ENCODE results near the gene SLF1. TPM values are rescaled to one million over a fixed set of nuclear protein-coding genes. Genes with fewer than 3 reads are reported as not detected.

Gene SLF1
- total and polyA plus RNA-seq, 2 experiments from 2014 or later: 36.3 to 43.8 TPM

GRCh38 chr5:94627191-94627590 lies 8.7 kb downstream of the SLF1 start:
- Histone ChIP-seq H3K36me3 (ENCODE audit: insufficient read depth) (no peaks in the 10 kb centered on the region), H3F3A (replicated peaks; ENCODE audit: low read depth) (no peaks in the 10 kb centered on the region), H3K27me3 (ENCODE audit: insufficient read depth) (no peaks in the 10 kb centered on the region), H3K79me2 (replicated peaks; ENCODE audit: insufficient read depth) (peaks cover 51% of the 10 kb centered on the region), H3K27ac (ENCODE audit: low read depth) (no peak overlapping the region), H4K20me1 (replicated peaks; ENCODE audit: insufficient read depth) (0 out of 2 replicates have a peak, but pooled peaks cover 11% of the 10 kb centered on the region), H3K4me1 (ENCODE audit: insufficient read depth) (0 out of 2 replicates have a peak, but pooled peaks cover 2% of the 10 kb centered on the region), H3K4me2 (no peak overlapping the region), H3K9me2 (ENCODE audit: insufficient read depth) (no peaks in the 10 kb centered on the region), H2AFZ (no peak overlapping the region), H3K4me3 (no peak overlapping the region)
- Mint-ChIP-seq H3K27ac (no peak overlapping the region), H3K9me3 (no peaks in the 10 kb centered on the region), H3K4me1 (no peaks in the 10 kb centered on the region; the same call in 2 of the 3 replicates), H3K4me3 (no peak overlapping the region), H3K27me3 (ENCODE audit: insufficient read depth, low read depth, poor library complexity) (no peaks in the 10 kb centered on the region), H3K36me3 (ENCODE audit: low read depth) (peaks cover 20% of the 10 kb centered on the region; the same call in 2 of the 3 replicates)
- DNase-seq (ENCODE audit: low spot score) (no peak), ATAC-seq (no peak)
- TF ChIP-seq POLR2AphosphoS5 (IDR thresholded peaks at IDR 0.05; ENCODE audit: low read depth): no peak
- no peak for TF ChIP-seq CTCF (conservative IDR thresholded peaks at IDR 0.05; ENCODE audit: low read depth in 2 of 2)
- no peak for TF ChIP-seq CREB1 (CRISPR knock-in tag; IDR thresholded peaks at IDR 0.05; ENCODE audit: low read depth)

GRCh38 chr5:94632024-94632423 lies 13.6 kb downstream of the SLF1 start:
- no peak for TF ChIP-seq REST (IDR thresholded peaks at IDR 0.05; ENCODE audit: unreplicated experiment)
- DNase-seq (ENCODE audit: low spot score): no peak
- Histone ChIP-seq H2AFZ (no peak overlapping the region), H3K9me2 (ENCODE audit: insufficient read depth) (no peaks in the 10 kb centered on the region), H3K27ac (ENCODE audit: low read depth) (no peak overlapping the region), H3K4me2 (no peak overlapping the region), H3K4me1 (ENCODE audit: insufficient read depth) (no peaks in the 10 kb centered on the region), H3F3A (replicated peaks; ENCODE audit: low read depth) (no peaks in the 10 kb centered on the region), H3K4me3 (no peak overlapping the region), H3K36me3 (ENCODE audit: insufficient read depth) (no peaks in the 10 kb centered on the region), H3K27me3 (ENCODE audit: insufficient read depth) (no peaks in the 10 kb centered on the region), H4K20me1 (replicated peaks; ENCODE audit: insufficient read depth) (no peaks in the 10 kb centered on the region), H3K79me2 (replicated peaks; ENCODE audit: insufficient read depth) (peaks cover 40% of the 10 kb centered on the region)
- no peak for ATAC-seq
- Mint-ChIP-seq H3K9me3 (no peaks in the 10 kb centered on the region), H3K27me3 (ENCODE audit: insufficient read depth, low read depth, poor library complexity) (no peaks in the 10 kb centered on the region), H3K36me3 (ENCODE audit: low read depth) (peaks cover 26% of the 10 kb centered on the region), H3K4me3 (no peak overlapping the region), H3K4me1 (no peaks in the 10 kb centered on the region), H3K27ac (no peak overlapping the region)

GRCh38 chr5:94640176-94640575 lies 21.7 kb downstream of the SLF1 start:
- ATAC-seq: no peak

More at GRCh38 chr5:94640176-94640575, 21.7 kb downstream of the SLF1 start:
- Mint-ChIP-seq H3K36me3 (ENCODE audit: low read depth) (peaks cover 56% of the 10 kb centered on the region), H3K27ac (no peak overlapping the region), H3K27me3 (ENCODE audit: insufficient read depth, low read depth, poor library complexity) (peaks cover 2% of the 10 kb centered on the region), H3K4me1 (no peaks in the 10 kb centered on the region), H3K9me3 (peaks cover 23% of the 10 kb centered on the region), H3K4me3 (no peak overlapping the region)
- TF ChIP-seq JUNB (IDR thresholded peaks at IDR 0.05; ENCODE audit: unreplicated experiment) (no peak), ETS1 (IDR thresholded peaks at IDR 0.05) (no peak), EZH2 (IDR thresholded peaks at IDR 0.05; ENCODE audit: low read depth, unreplicated experiment) (no peak), NANOG (IDR thresholded peaks at IDR 0.05; ENCODE audit: borderline replicate concordance) (no peak), CTCF (conservative IDR thresholded peaks at IDR 0.05; ENCODE audit: low read depth in 2 of 2) (no peak)
- DNase-seq (ENCODE audit: low spot score): no peak
- Histone ChIP-seq H3K4me1 (ENCODE audit: insufficient read depth) (no peaks in the 10 kb centered on the region), H3K79me2 (replicated peaks; ENCODE audit: insufficient read depth) (peaks cover 53% of the 10 kb centered on the region), H3K4me3 (no peak overlapping the region), H4K20me1 (replicated peaks; ENCODE audit: insufficient read depth) (0 out of 2 replicates have a peak, but pooled peaks cover 5% of the 10 kb centered on the region), H3K27ac (ENCODE audit: low read depth) (no peak overlapping the region), H3K36me3 (ENCODE audit: insufficient read depth) (peaks cover 11% of the 10 kb centered on the region; the same call in 1 of the 2 replicates), H3K27me3 (ENCODE audit: insufficient read depth) (no peaks in the 10 kb centered on the region), H3F3A (replicated peaks; ENCODE audit: low read depth) (no peaks in the 10 kb centered on the region), H2AFZ (no peak overlapping the region), H3K9me2 (ENCODE audit: insufficient read depth) (no peaks in the 10 kb centered on the region), H3K4me2 (no peak overlapping the region)

Data from GM23338 (cell line).